HG03066 (cell line): ENCODE results near the gene CHCHD10.

ENCODE experiments used
- ATAC-seq: cut with Tn5 transposase; IDR thresholded peaks from one replicate; pipeline ENCODE4 v1.9.1; 2021; ENCODE audit warnings: low read depth; ENCODE audit not compliant: unreplicated experiment

Gene CHCHD10

GRCh38 chr22:23789121-23789520 lies 21.3 kb upstream of the CHCHD10 start:
- no peak for ATAC-seq

DNA sequence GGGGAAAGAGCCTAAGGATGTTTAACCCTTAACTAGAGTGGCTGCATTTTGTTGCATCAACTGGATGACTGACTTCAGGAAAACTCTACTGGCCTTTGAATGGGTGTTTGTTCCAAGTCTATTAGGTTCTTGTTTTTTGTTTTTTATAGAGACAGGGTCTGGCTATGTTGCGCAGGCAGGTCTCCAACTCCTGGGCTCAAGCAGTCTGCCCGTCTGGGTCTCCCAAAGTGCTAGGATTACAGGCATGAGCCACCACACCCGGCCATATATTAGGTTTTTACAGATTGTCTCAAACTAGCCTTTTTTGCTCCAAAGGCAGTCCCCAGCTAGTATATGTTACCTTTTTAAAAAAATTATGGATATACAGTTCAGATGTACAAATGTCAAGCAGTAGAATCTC lies 20.1 kb upstream of the CHCHD10 start:
- no peak for ATAC-seq

GRCh38 chr22:23787600-23787896 lies 19.8 kb upstream of the CHCHD10 start:
- no peak for ATAC-seq

DNA sequence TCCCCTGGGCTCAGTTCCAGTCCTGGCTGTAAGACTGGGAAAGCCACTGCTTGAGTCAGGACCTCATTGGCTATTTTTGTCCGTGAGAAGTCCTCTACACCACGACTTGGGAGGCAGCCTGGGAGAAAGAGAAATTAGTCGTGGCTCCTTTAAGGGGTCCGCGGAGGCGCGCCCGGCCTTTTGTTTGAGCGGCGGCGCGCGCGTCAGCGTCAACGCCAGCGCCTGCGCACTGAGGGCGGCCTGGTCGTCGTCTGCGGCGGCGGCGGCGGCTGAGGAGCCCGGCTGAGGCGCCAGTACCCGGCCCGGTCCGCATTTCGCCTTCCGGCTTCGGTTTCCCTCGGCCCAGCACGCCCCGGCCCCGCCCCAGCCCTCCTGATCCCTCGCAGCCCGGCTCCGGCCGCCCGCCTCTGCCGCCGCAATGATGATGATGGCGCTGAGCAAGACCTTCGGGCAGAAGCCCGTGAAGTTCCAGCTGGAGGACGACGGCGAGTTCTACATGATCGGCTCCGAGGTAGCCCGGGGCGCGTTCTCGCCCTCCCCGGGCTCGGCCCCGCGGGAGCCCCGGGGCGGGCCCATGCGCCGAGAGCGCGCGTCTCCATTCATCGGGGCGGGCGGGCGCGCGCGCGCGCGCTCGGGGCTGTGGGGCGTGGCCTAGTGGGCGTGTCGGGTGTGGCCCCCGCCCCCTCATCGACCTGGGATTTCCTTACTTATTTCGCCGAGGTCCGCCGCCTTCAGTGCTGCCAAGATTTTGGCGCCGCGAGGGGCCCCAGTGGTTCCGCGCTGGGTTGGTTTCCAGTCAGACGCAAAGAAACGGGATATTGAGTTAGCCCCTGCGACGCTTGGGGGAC lies 19.2 kb upstream of the CHCHD10 start, which contains the start of gene SMARCB1:
Gene SMARCB1, plus strand, starts transcription at position 215 of the 848 bp plus-strand sequence. Its CDS starts 204 bp downstream, at position 419.
- ATAC-seq = peak; percentile 80

- no peak for ATAC-seq
Measured at GRCh38 chr22:23786261-23786710, 18.5 kb upstream of the CHCHD10 start.

GRCh38 chr22:23784215-23784732 lies 16.5 kb upstream of the CHCHD10 start:
- ATAC-seq = no peak

DNA sequence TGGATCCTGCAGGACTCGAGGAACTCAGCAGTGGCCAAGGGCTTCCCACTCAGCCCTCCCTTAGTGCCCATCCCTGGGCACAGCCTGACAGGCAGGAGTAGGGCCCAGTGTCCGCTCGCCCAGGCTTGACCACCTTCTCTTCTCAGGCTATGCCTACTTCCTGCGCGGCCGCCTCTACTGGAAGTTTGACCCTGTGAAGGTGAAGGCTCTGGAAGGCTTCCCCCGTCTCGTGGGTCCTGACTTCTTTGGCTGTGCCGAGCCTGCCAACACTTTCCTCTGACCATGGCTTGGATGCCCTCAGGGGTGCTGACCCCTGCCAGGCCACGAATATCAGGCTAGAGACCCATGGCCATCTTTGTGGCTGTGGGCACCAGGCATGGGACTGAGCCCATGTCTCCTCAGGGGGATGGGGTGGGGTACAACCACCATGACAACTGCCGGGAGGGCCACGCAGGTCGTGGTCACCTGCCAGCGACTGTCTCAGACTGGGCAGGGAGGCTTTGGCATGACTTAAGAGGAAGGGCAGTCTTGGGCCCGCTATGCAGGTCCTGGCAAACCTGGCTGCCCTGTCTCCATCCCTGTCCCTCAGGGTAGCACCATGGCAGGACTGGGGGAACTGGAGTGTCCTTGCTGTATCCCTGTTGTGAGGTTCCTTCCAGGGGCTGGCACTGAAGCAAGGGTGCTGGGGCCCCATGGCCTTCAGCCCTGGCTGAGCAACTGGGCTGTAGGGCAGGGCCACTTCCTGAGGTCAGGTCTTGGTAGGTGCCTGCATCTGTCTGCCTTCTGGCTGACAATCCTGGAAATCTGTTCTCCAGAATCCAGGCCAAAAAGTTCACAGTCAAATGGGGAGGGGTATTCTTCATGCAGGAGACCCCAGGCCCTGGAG lies 15.7 kb upstream of the CHCHD10 start:
- ATAC-seq = no peak

- no peak for ATAC-seq
Measured at GRCh38 chr22:23782703-23783102, 14.9 kb upstream of the CHCHD10 start.

GRCh38 chr22:23782252-23782651 lies 14.5 kb upstream of the CHCHD10 start:
- no peak for ATAC-seq

DNA sequence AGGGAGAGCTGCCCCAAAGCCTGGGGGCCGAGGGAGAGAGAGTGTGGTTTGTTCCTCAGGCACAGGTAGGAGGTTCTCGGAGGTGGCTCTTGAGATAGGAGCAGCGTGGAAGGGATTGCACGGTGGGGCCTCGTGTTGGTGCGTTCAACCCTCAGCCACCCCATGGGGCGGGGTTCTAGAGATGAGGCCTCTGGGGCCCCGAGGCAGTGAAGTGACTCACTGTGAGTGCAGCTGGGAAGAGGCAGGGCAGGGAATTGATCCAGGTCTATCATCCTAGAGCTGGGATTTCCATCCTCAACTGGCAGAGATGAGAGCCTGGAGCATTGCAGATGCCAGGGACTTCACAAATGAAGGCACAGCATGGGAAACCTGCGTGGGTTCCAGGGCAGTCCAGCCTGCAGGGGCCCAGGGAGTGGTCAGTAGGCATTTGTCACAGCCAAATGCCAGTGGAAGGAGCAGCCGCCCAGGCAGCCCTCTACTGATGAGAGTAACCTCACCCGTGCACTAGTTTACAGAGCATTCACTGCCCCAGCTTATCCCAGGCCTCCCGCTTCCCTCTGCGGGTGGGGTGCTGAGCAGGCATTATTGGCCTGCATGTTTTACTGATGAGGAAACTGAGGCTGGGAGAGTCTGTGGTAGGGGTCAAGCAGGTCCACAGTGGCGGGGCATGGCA lies 13.9 kb upstream of the CHCHD10 start:
- no peak for ATAC-seq

GRCh38 chr22:23781065-23781464 lies 13.3 kb upstream of the CHCHD10 start:
- ATAC-seq = no peak

- ATAC-seq = no peak
Measured at GRCh38 chr22:23780146-23780748, 12.5 kb upstream of the CHCHD10 start.

GRCh38 chr22:23779731-23780130 lies 12.0 kb upstream of the CHCHD10 start:
- ATAC-seq = no peak

- ATAC-seq = no peak
Measured at GRCh38 chr22:23779083-23779482, 11.3 kb upstream of the CHCHD10 start.

DNA sequence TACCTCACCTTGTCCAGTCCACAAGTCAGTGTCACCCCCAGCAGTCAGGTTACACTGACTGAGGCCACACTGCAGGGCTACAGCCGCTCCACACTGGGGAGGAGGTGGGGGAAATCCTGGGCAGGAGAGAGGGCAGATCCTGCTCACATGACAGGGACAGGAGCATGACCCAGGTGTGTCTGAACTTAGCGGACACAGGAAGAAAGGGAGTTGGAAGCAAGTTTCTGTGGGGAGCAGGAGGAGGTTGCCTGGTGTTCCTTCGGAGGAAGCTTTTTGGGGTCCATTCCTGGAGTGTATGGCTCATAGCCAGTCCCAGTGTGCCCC lies 10.8 kb upstream of the CHCHD10 start:
- ATAC-seq = no peak

GRCh38 chr22:23777776-23778576 lies 10.2 kb upstream of the CHCHD10 start:
- no peak for ATAC-seq

DNA sequence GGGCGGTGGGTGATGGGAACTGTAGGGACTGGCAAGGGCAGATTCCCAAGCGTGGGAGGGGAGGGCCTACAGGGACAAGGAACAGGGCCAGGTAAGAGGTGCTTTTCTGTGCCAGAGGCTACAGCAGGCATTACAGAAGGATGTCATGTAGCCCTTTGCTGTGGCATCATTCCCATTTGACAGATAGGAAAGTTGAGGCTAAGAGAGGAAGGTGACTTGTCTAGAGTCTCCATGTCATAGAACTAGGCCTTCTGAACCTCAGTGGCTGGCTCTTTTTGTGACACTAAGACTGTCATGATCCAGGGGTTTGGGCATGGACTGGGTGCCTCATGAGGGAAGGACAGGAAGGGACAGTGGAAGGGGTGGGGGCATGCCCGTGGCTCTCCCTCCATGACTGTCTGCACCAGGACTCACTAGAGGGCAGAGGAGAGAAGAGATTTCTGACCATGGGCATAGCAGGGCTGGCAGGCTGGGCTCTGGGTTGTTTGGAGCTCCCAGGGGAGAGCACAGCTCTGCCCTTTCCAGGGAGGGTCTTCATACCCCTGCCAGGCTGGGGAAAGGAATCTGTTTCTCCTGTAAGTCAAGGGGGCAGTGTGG lies 8.1 kb upstream of the CHCHD10 start:
- no peak for ATAC-seq

GRCh38 chr22:23774922-23775436 lies 7.2 kb upstream of the CHCHD10 start:
- ATAC-seq = no peak
